GM19463 (cell line): ENCODE results near the gene SULT2B1.
"Not testable (repeated sequence)": the region's sequence is repeated elsewhere in the genome, so short reads cannot be mapped to it uniquely, and the experiment has no call there.

Source experiments
- ATAC-seq: cut with Tn5 transposase; IDR thresholded peaks from one replicate; pipeline ENCODE4 v1.9.1; 2021; ENCODE audit warnings: mild to moderate bottlenecking, moderate library complexity; ENCODE audit not compliant: unreplicated experiment

Gene SULT2B1

DNA sequence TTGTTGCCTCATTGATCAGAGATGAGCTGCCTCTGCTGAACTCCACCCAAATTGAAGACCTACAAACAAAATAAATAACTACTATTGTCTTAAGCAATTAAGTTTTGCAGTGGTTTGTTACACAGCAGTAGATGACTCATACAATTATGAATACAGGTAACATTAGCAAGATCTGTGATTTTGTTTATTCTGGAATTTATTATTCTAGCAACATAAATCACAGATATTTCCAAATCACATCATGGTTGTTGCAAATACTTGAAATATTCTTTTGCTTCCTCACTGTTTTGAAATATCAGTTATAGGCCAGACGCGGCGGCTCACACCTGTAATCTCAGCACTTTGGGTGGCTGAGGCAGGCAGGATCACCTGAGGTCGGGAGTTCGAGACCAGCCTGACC lies 27.2 kb upstream of the SULT2B1 start:
- no peak for ATAC-seq

DNA sequence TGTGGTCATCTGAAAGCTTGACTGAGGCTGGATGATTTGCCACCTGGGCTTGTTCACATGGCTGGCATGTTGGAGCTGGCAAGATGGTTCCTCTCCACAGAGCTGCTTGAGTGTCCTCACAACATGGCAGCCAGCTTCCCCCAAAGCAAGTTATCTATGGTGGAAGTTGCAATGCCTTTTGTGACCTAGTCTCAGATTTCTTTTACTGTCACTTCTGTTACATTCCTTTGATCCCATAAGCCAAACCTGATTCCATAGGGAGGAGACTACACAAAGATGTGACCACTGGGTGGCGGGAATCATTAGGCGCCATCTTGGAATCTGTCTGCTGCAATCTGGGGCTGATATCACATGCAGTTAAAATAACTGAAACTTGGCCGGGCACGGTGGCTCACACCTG lies 22.8 kb upstream of the SULT2B1 start:
- ATAC-seq: no peak

DNA sequence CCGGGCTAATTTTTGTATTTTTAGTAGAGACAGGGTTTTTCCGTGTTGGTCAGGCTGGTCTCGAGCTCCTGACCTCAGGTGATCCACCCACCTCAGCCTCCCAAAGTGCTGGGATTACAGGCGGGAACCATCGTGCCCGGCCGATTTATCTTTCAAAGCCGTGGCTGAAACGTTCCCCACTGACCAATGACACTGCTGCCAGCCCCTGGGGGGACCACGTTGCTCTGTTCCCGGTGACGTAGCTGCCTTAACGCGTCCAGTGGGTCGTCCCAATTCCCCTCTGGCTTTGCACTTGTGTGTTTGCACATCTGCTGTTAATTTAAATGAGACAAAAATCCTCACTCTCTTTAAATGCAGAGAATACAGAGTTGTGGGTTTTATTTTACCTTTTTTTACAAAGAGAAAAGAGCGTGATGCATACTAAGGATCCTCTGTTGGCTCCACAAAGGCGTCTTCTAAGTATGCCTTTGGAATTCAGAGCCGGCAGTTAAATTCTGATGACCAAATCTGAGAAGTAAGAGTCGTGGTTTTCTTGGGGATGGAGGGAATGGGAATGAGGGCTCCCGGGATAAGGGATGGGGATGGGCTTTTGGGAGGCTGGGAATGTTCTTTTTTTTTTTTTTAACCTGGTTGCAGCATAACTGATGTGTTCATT lies 21.8 kb upstream of the SULT2B1 start:
- no peak for ATAC-seq

DNA sequence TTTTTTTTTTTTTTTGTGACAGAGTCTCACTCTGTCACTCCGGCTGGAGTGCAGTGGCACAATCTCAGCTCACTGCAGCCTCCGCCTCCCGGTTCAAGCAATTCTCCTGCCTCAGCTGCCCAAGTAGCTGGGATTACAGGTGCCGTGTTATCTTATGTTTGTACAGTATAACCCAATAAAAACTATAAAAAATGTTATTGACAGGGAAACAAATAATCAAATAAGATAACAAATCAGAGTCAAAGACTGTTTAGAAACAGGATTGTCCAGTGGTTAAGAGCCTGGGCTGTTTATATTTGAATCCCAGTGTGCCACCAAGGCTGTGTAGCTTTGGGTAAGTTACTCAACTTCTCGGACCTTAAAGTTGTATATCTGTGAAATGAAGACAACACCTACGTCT lies 21.2 kb upstream of the SULT2B1 start:
- no peak for ATAC-seq

DNA sequence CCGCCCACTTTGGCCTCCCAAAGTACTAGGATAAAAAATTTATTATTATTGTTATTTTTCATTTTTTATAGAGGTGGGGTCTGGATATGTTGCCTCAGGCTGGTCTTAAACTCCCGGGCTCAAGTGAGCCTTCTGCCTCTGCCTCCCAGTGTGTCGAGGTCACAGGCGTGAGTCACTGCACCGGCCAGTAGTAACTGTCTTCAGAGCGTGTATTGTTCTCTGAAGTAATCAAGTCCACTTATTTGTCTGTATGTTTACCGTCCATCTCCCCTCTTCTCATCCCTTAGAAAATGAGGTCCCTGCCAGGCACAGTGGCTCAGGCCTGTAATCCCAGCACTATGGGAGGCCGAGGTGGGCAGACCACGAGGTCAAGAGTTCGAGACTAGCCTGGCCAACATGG lies 18.2 kb upstream of the SULT2B1 start:
- ATAC-seq: no peak

DNA sequence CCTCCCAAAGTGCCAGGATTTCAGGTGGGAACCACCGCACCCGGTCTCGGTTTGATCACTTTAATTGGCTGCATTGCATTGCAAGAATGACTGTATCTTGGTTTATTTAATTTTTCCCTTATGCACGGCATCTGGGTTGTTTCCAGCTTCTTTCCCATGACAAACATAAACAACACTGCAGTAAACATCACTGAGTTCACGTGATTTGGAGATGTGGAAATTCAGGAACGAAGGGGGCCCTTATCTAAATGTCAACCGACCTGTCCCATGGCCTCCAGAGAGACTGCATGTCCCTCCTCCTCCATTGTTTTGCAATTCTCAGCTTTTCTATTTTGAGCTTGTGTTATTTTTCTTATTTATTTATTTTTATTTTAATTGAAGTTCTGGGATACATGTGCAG lies 14.4 kb upstream of the SULT2B1 start:
- ATAC-seq: no peak

DNA sequence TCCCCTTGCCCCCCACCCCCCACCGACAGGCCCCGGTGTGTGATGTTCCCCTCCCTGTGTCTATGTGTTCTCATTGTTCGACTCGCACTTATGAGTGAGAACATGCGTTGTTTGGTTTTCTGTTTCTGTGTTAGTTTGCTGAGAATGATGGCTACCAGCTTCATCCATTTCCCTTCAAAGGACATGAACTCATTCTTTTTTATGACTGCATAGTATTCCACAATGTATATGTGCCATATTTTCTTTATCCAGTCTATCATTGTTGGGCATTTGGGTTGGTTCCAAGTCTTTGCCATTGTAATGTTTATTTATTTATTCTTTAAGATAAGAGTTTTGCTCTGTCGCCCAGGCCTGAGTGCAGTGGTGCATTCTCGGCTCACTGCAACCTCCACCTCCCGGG lies 13.9 kb upstream of the SULT2B1 start:
- not testable (repeated sequence) for ATAC-seq

DNA sequence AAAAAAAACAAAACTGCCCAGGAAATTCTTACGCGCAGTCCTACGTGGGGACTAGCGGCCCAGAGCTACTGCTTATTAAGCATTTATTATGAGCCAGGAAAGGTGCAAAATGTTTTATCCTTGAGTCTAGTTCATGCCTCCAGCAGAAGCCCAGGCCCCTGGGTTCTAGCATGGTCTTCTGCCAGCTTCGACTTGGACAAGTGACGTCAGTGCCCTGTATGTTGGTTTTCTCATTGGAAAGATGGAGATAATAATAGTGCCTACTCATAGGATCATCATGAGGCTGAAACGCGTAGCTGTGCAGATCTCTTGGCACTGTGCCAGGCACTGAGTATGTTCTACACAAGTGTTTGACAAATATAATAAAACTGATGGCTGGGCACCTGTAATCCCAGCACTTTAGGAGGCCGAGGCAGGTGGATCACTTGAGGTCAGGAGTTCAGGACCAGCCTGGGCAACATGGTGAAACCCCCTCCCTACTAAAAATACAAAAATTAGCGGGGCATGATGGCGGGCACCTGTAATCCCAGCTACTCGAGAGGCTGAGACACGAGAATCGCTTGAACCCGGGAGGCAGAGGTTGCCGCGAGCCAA lies 12.4 kb upstream of the SULT2B1 start:
- ATAC-seq: no peak

DNA sequence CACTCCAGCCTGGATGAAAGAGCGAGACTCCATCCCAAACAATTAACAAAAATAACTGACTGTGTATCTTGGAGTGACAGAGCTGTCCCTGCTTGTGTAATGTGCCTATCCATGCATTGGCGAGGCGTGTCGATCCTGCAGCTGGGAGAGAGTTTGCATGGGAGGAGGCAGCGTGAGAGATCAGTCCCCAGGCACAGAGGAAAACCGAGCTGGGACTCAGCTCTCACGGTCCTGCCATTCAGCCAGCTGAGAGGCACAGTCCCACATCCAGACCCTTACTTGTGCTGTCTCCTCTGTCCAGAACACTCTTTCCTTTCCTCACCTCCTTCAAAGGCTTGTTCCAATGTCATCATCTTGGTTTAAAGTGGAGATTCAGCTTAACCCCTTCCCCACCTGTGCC lies 11.9 kb upstream of the SULT2B1 start:
- no peak for ATAC-seq

DNA sequence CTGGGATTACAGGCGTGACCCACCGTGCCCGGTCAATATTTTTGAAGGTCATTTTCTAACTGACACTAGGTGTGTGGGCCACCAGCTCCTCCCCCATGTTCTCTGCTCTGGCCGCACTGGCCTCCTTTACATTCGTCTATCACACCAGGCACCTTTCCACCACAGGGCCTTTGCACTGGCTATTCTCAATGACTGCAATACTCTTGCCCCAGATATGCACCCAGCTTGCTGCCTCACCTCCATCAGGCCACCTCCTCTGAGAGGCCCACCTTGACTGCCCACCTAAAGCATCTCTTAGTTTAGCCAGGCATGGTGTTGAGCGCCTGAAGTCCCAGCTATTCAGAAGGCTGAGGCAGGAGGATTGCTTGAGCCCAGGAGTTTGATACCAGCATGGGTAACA lies 10.2 kb upstream of the SULT2B1 start:
- no peak for ATAC-seq

DNA sequence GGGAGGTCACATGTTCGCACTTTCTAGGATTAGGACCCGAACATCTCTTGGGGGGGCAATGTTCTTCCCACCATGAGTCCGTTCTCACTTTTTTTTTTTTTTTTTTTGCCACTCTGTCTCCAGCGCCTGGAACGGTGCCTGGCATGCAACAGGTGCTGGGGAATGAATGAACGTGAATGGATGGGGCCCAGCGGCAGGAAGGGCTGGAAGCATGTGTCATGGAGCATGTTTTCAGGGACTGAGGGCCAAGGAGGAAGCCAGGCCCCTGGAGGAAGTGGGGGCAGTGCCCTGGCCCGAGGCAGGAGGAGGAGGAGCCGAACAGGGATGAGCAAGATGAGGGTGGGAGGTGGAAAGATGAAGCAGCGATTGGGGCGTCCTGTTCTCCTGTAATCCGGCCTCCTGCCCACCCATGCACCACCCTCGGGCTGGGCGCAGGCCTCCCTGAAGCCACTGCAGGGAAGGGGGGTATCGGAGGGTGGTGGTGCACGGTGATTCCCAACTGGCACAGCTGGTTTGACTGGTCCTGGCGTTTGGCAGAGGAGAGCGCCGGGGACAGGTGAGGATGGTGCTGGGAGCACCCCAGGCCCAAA lies 8.8 kb upstream of the SULT2B1 start:
- no peak for ATAC-seq

DNA sequence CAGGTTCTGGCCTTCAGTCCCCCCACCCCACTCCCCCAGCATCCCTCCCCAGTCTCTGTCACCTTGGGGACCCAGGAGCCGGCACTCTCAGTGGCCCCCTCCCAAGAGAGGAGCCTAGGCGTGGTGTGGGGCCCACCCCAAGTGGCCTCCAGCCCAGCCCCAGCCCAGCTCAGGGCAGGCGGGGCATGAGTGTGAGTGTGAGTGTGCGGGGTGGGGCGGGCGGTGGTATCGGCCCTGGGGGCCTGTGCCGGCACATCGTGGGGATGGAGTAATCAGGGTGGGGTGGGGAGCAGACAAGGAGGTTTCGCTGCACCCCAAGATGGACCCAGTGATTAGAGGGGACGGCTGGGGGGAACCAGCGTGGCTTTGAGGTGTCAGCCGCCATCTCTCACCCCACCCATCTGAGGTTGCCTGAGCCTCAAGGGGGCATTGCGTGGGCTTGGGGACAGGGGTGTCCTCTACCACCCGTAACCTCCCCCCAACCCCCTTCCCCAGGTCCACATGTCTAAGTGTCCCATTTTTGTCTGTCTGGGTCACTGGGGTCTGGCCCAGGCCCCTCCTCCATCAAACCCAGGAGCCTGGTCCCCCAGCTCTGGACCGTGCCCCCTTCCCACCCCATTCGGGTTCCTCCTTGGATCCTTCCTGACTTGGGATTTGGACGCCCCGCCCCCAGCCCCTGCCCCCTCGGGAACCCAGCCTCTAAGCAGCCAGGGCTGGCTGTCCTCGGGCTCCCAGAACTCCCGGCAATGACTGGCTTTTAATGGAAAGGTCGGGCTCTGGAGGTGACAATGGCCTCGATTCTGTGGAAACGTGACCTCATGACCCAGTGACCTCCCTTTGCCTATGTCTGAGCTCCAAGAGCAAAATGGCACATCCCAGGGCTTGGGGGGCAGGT lies 6.9 kb upstream of the SULT2B1 start:
- no peak for ATAC-seq

DNA sequence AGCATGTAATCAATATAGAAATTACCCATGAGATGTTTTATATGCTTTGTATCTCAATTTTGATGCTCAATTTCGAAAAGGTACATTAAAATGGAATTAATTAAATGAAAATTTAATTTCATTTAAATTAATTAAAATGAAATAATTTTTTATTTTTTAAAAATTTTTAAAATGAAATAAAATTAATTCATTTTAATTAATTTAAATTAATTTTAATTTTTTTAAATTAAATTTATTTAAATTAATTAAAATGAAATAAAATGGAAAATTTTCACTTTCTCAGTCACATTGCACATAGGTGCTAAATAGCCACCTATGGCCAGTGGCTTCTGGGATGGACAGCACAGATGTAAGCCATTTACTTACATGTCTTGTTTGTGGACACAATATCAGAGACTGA lies 4.2 kb upstream of the SULT2B1 start:
- ATAC-seq: no peak

DNA sequence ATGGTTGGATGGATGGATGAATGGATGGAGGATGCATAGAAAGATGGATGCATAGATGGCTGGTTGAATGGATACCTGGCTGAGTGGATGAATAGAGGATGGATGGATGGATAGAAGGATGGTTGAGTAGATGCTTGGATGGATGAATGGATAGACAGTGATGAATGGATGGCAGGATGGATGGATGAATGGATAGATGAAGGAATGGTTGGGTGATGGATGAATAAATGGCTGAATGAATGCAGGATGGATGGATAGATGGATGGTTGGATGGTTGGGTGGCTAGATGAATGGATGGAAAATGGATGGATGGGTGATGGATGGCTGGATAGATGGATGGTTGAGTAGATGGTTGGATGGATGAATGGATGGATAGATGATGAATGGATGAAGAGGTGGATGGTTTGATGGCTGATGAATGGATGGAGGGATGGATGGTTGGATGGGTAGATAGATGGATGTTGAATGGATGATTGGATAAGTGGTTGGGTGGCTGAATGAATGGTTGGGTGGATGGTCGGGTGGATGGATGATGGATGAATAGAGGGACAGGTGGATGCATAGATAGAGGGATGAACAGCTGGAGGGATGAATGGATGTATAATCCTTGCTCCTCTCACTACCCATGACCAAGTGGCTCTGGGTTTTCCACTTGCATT lies 3.6 kb upstream of the SULT2B1 start:
- no peak for ATAC-seq

DNA sequence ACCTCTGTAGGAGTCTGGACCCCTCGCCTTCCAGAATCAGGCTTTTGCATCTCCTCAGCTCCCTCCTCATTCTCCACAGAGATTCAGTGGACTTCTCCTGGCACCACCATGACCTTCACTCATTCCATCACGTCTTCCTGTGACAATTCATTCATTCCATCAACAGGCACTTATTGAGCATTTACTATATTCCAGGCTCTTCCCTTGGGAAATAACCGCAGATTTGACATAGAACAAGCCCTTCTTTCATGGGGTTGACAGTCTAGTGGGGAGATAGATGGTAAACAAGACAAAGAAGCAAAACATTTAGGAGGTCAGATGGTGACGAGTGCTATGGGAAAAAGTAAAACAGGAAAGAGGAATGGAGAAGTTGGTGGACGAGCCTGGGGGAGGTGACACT lies 2.6 kb upstream of the SULT2B1 start:
- ATAC-seq: no peak

DNA sequence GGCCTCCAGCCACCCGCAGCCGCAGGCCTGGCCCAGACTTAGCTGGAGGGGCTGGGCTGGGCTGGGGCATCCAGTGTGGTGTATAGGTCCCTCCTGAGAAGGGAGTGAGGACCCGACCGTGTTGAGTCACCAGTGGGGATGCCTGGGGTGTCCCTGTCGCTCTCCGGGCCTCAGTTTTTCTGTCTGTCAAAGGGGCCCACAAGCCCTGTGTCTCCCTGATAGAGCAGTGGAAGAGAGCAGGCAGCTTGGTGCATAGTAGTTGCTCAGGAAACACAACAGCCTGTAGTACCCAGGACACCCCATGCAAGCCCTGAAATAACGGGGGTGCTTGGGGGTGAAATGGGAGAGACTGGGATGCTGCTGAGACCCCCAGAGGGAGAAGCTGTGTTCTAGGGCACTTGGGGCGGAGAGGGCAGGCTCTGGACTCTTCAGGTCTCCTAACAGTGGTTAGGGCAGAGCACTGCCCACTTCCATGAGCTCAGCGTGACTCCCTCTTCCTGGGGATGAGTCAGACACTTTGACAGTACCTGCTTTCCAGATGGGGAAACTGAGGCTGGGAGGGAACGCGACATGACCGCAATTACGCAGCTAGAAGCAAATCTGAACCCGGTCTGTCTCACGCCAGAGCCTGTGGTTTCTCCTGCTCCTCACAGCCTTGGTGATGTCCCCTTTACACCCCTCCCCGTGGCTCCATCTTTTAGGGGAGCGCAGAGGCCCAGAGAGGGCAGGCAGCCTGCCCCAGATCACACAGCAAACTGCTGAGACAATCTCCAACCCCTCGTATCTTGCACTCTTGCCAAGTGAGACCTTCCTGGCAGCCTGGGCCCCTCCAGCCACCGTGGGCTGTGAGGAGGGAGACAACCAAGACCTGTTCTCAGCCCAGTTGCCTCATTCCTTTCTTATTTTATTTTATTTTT lies 692 bp downstream of the SULT2B1 start:
- ATAC-seq: no peak

DNA sequence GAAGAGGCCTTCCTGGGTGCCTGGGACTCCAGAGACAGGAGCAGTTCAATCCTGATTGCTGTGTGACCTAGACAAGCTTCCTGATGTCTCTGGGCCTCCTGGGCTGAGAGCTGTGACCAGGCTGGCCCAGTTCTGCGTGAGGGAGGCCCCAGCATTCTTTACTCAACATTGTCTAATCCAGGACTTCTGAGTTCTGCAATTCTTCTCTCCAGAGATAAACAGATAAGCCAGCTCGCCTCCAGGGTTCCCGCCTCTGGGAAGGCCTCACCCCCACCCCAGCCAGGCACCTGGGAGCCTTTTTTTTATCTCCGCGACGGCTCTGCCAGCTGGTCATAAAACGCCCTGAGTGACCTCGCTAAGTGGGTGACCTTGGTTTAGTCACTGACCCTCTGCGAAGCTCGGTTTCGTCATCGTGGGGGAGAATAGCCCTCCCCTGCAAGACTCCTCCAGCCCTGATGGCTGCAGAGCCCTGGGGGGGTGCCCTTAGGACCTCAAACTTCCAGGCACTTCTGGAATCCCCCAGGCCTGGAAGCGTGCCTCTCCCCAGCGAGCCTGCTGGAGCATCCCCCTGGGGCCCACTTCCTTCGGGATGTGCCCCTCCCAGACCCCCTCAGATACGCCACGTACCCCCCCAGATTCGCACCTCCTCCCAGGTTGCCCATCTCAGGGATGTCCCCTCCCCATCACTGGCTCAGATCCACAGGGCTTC lies 1.9 kb downstream of the SULT2B1 start:
- ATAC-seq: no peak

DNA sequence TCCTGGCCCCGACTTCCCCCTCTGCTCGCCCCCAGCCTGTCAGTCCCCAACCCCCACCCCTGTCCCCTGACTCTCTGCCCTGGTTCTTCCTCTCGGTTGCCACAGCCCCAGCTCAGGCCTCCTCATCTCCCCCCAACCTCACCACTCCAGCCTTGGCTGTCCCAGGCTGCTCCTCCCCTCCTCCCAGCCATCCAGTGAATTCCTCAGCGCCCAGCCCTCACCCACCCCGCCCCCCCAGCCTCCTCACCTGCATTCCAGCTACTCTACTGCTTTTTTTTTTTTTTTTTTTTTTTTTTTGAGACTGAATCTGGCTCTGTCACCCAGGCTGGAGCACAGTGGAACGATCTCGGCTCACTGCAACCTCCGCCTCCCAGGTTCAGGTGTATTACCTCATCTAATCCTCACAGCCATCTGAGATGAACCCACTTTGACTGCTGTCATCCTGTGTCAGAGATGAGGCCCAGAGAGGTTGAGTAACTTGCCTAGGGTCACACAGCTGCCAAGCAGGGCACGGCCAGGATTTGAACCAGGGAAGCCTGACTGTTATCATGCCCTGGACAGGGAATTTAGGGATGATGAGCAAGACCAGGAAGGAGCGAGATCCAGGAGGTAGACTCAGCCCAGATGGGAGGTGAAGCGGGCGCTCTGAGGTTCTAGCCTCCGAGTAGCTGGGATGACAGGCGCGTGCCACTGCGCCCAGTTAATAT lies 2.6 kb downstream of the SULT2B1 start:
- ATAC-seq: no peak

DNA sequence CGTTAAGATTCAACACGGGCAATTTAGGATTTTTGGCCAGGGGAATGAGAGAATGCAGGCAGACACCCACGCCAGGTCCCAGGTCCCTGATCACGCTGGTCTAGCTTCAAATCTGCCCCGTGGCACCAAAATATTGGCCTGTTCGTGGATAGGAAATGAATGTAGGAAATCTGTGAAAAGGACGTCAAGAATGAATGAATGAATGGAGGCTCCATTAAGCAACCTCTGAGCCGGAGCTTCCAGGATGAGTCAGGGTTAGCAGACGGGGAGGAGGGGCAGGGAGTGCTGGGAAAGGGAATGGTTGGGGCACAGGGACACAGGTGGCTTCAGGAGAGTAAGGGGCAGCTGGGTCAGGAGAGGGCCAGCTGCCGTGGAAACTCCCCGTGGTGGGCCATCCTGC lies 4.2 kb downstream of the SULT2B1 start:
- no peak for ATAC-seq
